ENCODE results near the gene FAM78A.

DNA sequence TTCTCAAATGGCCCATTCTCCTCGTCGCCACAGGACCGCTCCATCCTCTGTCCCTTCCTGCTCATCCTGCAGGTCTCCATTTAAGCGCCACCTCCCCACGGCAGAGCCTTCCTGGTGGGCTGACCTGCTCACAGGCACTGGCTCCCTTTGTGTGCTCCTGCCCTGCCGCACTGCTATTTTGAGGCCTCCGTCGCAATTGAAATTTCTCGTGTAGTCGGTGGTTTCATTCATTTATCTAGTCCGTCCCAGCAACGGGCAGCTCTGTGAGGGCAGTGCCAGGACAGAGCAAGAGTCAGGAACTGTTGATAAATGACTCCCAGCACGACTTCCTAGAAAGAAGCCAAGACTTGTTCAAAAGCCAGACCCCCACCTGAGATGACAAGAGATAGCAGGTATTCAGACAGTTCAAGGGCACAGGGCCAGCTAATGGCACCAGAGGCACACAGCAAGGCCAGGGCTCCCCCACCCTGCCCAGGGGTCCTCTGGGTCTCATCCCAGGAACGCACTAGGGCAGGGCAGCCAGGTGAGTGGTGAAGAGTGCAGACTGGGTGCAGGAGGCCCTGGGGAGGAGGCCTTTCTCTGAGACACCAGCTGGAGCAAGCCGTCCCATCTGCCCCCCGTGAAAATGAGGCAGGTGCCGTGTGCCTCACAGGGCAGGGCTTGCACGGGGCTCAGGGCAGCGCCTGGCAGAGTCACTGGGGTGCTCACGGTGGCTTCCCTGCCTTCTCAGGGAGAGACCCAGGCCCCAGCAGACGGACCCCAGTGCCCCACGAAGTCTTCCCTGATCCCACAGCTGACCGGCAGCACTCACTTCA is 36.9 kb downstream of the FAM78A start:
- no peak for TF ChIP-seq POLR2A (IDR thresholded peaks at IDR 0.05; ENCODE audit: control extremely low read depth in 1 of 2, low read depth in 2 of 2, low read length in 2 of 2)
- no peak for TF ChIP-seq CTCF (IDR thresholded peaks at IDR 0.05; ENCODE audit: control extremely low read depth in 1 of 3, insufficient read depth in 1 of 3, low read depth in 1 of 3, low read length in 3 of 3)
- no peak for TF ChIP-seq EZH2 (IDR thresholded peaks at IDR 0.05; ENCODE audit: low read depth, low read length, severe bottlenecking)
- TF ChIP-seq, protein P1, sequence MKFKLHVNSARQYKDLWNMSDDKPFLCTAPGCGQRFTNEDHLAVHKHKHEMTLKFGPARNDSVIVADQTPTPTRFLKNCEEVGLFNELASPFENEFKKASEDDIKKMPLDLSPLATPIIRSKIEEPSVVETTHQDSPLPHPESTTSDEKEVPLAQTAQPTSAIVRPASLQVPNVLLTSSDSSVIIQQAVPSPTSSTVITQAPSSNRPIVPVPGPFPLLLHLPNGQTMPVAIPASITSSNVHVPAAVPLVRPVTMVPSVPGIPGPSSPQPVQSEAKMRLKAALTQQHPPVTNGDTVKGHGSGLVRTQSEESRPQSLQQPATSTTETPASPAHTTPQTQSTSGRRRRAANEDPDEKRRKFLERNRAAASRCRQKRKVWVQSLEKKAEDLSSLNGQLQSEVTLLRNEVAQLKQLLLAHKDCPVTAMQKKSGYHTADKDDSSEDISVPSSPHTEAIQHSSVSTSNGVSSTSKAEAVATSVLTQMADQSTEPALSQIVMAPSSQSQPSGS (IDR thresholded peaks at IDR 0.05; ENCODE audit: low read length): no peak

Data from H1 (cell line).